HepG2 (cell line): Measurements from ENCODE around the gene SOX12. TPM values are rescaled to one million over a fixed set of nuclear protein-coding genes. Genes with fewer than 3 reads are reported as not detected.

ENCODE experiments used
- AGO2 ChIP-seq: fragments of 200-400 bp; formaldehyde crosslinking; optimal IDR thresholded peaks from 2 replicates; pipeline ENCODE3; 2017; ENCODE audit warnings: mild to moderate bottlenecking, low read depth, low read length, moderate library complexity
- ARNTL ChIP-seq: sonication (generic); formaldehyde crosslinking; IDR thresholded peaks from 2 replicates; pipeline ENCODE4 v1.4.0; 2020; ENCODE audit warnings: mild to moderate bottlenecking, missing genetic modification reagents
- CCDC6 ChIP-seq: sonication (generic); formaldehyde crosslinking; IDR thresholded peaks from 2 replicates; pipeline ENCODE4 v1.8.1; 2022; ENCODE audit warnings: mild to moderate bottlenecking, missing genetic modification reagents, moderate library complexity
- CHCHD3 ChIP-seq: sonication (generic); formaldehyde crosslinking; IDR thresholded peaks from 2 replicates; pipeline ENCODE4 v1.8.0; 2022; ENCODE audit warnings: mild to moderate bottlenecking, missing genetic modification reagents, moderate library complexity
- E2F1 ChIP-seq: sonication (generic); formaldehyde crosslinking; IDR thresholded peaks from 2 replicates; pipeline ENCODE4 v1.5.0; 2020; ENCODE audit warnings: missing genetic modification reagents
- IRX3 ChIP-seq: sonication (generic); formaldehyde crosslinking; IDR thresholded peaks from 2 replicates; pipeline ENCODE4 v1.8.1; 2023; ENCODE audit warnings: mild to moderate bottlenecking, low read depth, missing genetic modification reagents, borderline replicate concordance
- JUN ChIP-seq: sonication (generic); formaldehyde crosslinking; IDR thresholded peaks from 2 replicates; pipeline ENCODE4 v1.4.0; 2020; ENCODE audit warnings: mild to moderate bottlenecking, missing genetic modification reagents
- MEF2D ChIP-seq: sonication (generic); formaldehyde crosslinking; IDR thresholded peaks from 2 replicates; pipeline ENCODE4 v1.5.1; 2020; ENCODE audit warnings: mild to moderate bottlenecking, missing genetic modification reagents
- MYC ChIP-seq: sonication (generic); formaldehyde crosslinking; IDR thresholded peaks from 2 replicates; pipeline ENCODE4 v1.9.0; 2021; ENCODE audit warnings: missing genetic modification reagents, borderline replicate concordance
- MZF1 ChIP-seq: sonication (generic); formaldehyde crosslinking; IDR thresholded peaks from 2 replicates; pipeline ENCODE4 v1.8.1; 2023; ENCODE audit warnings: mild to moderate bottlenecking, missing genetic modification reagents, borderline replicate concordance
- NFKBIZ ChIP-seq: IDR thresholded peaks from 2 replicates; pipeline ENCODE4 v1.6.1; 2018; ENCODE audit warnings: missing genetic modification reagents, missing compliant biosample characterization
- PITX1 ChIP-seq: sonication (generic); formaldehyde crosslinking; IDR thresholded peaks from 2 replicates; pipeline ENCODE4 v1.5.1; 2020; ENCODE audit warnings: mild to moderate bottlenecking, missing genetic modification reagents
- RARA ChIP-seq: IDR thresholded peaks from 2 replicates; pipeline ENCODE4 v1.6.1; 2016; ENCODE audit warnings: missing genetic modification reagents, missing compliant biosample characterization
- RBM22 ChIP-seq: fragments of 200-400 bp; formaldehyde crosslinking; optimal IDR thresholded peaks from 2 replicates; pipeline ENCODE3; 2017; ENCODE audit warnings: mild to moderate bottlenecking, low read length, moderate library complexity
- SRSF4 ChIP-seq: fragments of 200-400 bp; formaldehyde crosslinking; IDR thresholded peaks from one replicate; pipeline ENCODE4 v1.6.1; 2018; ENCODE audit warnings: mild to moderate bottlenecking, low read depth, low read length, moderate library complexity; ENCODE audit not compliant: poor library complexity, severe bottlenecking
- TCF7 ChIP-seq: sonication (generic); IDR thresholded peaks from 2 replicates; pipeline ENCODE4 v1.6.1; 2016; ENCODE audit warnings: antibody characterized with exemption, low read depth
- ZFYVE20 ChIP-seq: sonication (generic); formaldehyde crosslinking; IDR thresholded peaks from 2 replicates; pipeline ENCODE4 v1.8.0; 2023; ENCODE audit warnings: low read depth, mild to moderate bottlenecking, moderate library complexity, missing genetic modification reagents, borderline replicate concordance
- ZNF136 ChIP-seq: sonication (generic); formaldehyde crosslinking; IDR thresholded peaks from 2 replicates; pipeline ENCODE4 v1.8.1; 2022; ENCODE audit warnings: low read depth, mild to moderate bottlenecking, moderate library complexity, missing genetic modification reagents
- ZNF30 ChIP-seq: sonication (generic); formaldehyde crosslinking; IDR thresholded peaks from 2 replicates; pipeline ENCODE4 v1.5.0; 2020; ENCODE audit warnings: mild to moderate bottlenecking, missing genetic modification reagents
- ZNF354B ChIP-seq: sonication (generic); formaldehyde crosslinking; IDR thresholded peaks from 2 replicates; pipeline ENCODE4 v1.8.0; 2022; ENCODE audit warnings: mild to moderate bottlenecking, missing genetic modification reagents
- ZNF687 ChIP-seq: sonication (generic); formaldehyde crosslinking; IDR thresholded peaks from 2 replicates; pipeline ENCODE4 v1.5.1; 2020; ENCODE audit warnings: mild to moderate bottlenecking, missing genetic modification reagents, moderate library complexity
- ZNF710 ChIP-seq: sonication (generic); formaldehyde crosslinking; IDR thresholded peaks from 2 replicates; pipeline ENCODE4 v1.5.0; 2020; ENCODE audit warnings: mild to moderate bottlenecking, missing genetic modification reagents, borderline replicate concordance
- ZSCAN22 ChIP-seq: sonication (generic); formaldehyde crosslinking; IDR thresholded peaks from 2 replicates; pipeline ENCODE4 v1.4.0; 2020; ENCODE audit warnings: mild to moderate bottlenecking, missing genetic modification reagents
- polyA plus RNA-seq, 8 experiments: library from polyadenylated mRNA; depleted of rRNA in 3 of 8; stranded (reverse) in 7 of 8; unstranded in 1 of 8; fragments of >200 nt; fragmentation: Illumina TruSeq in 4 of 8; extraction: Trizol in 4 of 8; gene quantifications; 2 replicates each; pipeline versions ENCODE4 v1.2.1 to v1.2.3, GENCODE V29; 2011 to 2016; ENCODE audit warnings: low read depth in 4 of 8, missing spikeins in 1 of 8, mixed read lengths in 1 of 8; ENCODE audit not compliant: insufficient read depth in 1 of 8
- total RNA-seq, 5 experiments: library from RNA; depleted of rRNA; stranded (reverse); fragments of >200 nt; fragmentation: Illumina TruSeq; extraction: Trizol; gene quantifications; 2 replicates each; pipeline ENCODE4 v1.2.3, GENCODE V29; 2016; ENCODE audit warnings: low read depth in 1 of 5

The SOX12 gene
- total and polyA plus RNA-seq, 2 of the 13 experiments (the other 11 are each of a cell fraction or from before 2014, with no cell fraction given), result 10.0 to 18.7 TPM

- TF ChIP-seq ZNF30 (CRISPR knock-in tag), result no peak
- TF ChIP-seq IRX3 (CRISPR knock-in tag), result 0 out of 2 replicates have a peak, but pooled peaks have one; percentile 45
- no peak; the same call in 1 of the 2 replicates for TF ChIP-seq MYC (CRISPR knock-in tag)
- 0 out of 2 replicates have a peak, but pooled peaks have one; percentile 37 for TF ChIP-seq E2F1 (CRISPR knock-in tag)
- no peak for TF ChIP-seq CHCHD3 (CRISPR knock-in tag)
- TF ChIP-seq MEF2D (CRISPR knock-in tag), result no peak; the same call in 1 of the 2 replicates
- no peak for TF ChIP-seq JUN
- no peak for TF ChIP-seq AGO2
- TF ChIP-seq NFKBIZ (CRISPR knock-in tag), result no peak; the same call in 1 of the 2 replicates
- TF ChIP-seq PITX1, result no peak
- no peak; the same call in 1 of the 2 replicates for TF ChIP-seq ZNF710 (CRISPR knock-in tag)
- TF ChIP-seq RARA, result no peak
- no peak for TF ChIP-seq MZF1
- TF ChIP-seq ZNF136, result peak; percentile 69
- peak; percentile 97 for TF ChIP-seq RBM22
- TF ChIP-seq ZNF687 (CRISPR knock-in tag), result peak; percentile 88
- no peak for TF ChIP-seq TCF7
- TF ChIP-seq ZSCAN22, result no peak
- TF ChIP-seq ARNTL (CRISPR knock-in tag), result peak; percentile 55; the same call in 1 of the 2 replicates
- TF ChIP-seq ZFYVE20 (CRISPR knock-in tag), result no peak
- TF ChIP-seq CCDC6 (CRISPR knock-in tag), result no peak
- TF ChIP-seq ZNF354B (CRISPR knock-in tag), result 0 out of 2 replicates have a peak, but pooled peaks have one; percentile 75
- TF ChIP-seq SRSF4, result no peak
Measured at GRCh38 chr20:290084-290831, 35.1 kb upstream of the SOX12 start, which contains the start of gene C20orf96 (continued).
